Fibroblast of villous mesenchyme (primary cell): ENCODE results near the gene SCAP. TPM values are rescaled to one million over a fixed set of nuclear protein-coding genes. Genes with fewer than 3 reads are reported as not detected.

Experiments
- DNase-seq: peaks from one replicate; pipeline ENCODE4 v3.0.0-alpha.2; 2010; ENCODE audit warnings: low read depth
- H3K4me3 ChIP-seq: 2 replicates; pipeline ENCODE4 v1.5.1; 2011; ENCODE audit warnings: low read depth, mild to moderate bottlenecking, low read length
- total RNA-seq: library from RNA; depleted of rRNA; stranded (reverse); fragments of >200 nt; gene quantifications from 2 replicates; pipeline ENCODE4 v1.2.3, GENCODE V29; 2012
- TF ChIP-seq, protein P1 (sequence below): IDR thresholded peaks from 2 replicates; pipeline ENCODE4 v1.5.1; 2012; ENCODE audit warnings: low read depth, mild to moderate bottlenecking, low read length; ENCODE audit not compliant: insufficient read depth

Gene SCAP
- total RNA-seq, 1 donor = 66.5 TPM

DNA sequence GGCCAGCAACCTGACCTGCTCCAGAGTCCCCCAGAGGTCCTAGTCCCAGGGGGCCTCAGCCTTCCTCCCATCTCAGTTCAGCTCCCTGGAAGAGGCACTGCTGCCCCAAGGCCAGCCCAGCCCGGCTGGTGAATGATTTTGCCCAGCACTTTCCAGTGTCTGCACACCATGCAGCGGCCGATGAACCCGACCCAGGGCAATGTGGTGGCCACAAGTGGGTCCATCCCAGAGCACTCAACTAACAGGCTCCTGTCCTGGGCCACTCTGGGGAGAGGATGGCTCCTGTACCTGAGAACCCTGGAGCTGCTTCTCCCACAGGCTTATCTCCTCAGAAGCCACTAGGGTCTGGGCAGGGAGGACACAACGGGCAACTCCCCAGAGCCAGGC lies 55.7 kb downstream of the SCAP start:
- no peak overlapping the region for H3K4me3 ChIP-seq
- no peak for DNase-seq
- TF ChIP-seq, protein P1, sequence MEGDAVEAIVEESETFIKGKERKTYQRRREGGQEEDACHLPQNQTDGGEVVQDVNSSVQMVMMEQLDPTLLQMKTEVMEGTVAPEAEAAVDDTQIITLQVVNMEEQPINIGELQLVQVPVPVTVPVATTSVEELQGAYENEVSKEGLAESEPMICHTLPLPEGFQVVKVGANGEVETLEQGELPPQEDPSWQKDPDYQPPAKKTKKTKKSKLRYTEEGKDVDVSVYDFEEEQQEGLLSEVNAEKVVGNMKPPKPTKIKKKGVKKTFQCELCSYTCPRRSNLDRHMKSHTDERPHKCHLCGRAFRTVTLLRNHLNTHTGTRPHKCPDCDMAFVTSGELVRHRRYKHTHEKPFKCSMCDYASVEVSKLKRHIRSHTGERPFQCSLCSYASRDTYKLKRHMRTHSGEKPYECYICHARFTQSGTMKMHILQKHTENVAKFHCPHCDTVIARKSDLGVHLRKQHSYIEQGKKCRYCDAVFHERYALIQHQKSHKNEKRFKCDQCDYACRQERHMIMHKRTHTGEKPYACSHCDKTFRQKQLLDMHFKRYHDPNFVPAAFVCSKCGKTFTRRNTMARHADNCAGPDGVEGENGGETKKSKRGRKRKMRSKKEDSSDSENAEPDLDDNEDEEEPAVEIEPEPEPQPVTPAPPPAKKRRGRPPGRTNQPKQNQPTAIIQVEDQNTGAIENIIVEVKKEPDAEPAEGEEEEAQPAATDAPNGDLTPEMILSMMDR = no peak

DNA sequence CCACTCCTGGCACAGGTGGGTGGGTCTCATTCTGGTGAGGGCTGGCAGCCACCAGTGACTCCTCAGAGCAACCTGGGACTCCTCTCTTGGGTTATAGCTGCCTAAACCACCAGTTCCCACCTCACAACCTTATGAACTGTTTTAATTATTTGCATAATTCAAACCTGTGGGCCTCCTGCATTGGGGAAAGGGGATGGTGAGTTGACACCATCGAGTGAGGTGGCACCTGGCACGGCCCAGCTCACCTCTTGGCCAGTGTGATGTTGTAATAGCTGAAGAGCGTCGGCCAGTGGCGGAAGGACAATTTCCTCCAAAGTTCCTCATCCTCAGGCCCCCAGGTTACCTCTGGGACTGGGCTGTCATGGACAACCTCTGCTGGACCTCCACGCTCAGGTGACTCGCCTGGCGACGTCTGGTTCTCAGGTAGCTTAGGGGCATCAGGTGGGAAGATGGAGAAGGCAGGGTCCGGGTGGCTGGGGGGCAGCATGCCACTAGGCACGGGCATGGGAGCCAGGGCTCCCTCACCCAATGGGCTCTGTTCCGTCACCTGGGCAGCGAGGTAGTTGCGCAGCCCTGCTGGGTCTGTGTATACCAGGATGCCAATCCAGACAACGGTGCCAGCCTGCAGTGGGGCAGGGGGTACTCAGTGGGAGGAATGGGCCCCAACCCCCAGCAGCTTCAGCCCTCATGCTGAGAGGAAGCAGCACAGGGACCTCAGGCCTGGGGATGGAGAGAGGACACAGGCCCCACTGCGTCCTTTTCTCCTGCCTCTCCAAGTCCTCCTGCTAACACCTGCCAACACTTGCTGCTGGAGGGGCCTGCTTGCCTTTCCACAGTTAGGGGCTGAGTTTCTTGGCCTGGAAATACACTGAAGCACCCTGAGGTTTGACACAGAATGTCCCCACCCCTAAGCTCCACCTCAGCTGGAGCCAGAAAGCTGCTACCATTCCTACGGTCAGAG lies 56.4 kb downstream of the SCAP start:
- DNase-seq = no peak
- TF ChIP-seq, protein P1 = no peak
- H3K4me3 ChIP-seq = no peak overlapping the region

DNA sequence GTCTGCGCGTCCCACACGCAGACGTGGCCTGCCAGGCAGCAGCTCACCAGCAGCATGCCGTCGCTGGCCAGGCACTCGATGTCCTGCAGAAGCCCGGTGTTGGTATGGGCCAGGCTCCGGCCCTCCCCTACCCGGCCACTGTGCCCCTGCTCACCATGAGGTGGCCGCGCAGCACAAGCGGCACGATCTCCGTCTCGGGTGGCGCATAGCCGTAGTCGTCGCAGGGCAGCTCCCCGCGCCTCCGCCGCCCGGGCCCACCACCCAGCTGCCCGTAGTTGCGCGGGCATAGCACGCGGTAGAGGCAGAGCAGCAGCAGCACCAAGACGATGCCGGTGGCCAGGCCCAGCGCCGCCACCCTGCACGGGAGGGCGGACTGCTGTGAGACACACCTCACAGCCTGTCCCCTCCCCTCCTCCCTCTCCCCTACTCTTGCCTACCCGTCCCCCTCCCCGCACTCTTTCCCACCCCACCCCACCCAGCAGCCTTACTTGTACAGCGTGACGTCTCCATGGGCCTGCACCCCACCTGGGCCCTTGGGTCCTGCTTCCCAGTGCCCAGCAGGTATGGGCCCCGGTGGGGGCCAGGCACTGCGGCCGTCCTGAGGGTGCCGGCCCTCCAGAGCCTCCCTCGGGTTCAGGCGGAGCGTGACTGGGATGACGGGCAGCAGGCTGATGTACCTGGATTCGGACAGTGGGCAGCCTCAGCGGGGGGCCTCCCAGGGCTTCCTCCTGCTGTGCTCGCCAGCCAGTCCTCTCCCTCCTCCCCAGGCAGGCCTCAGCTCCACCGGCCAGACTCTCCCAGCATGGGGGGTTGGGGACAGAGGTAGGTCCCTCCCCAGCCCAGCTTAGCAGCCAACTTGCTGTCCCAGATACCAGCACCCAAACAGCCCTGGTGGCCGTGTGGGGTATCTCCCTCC lies 57.3 kb downstream of the SCAP start:
- H3K4me3 ChIP-seq = no peak overlapping the region
- no peak for DNase-seq
- TF ChIP-seq, protein P1 = no peak

DNA sequence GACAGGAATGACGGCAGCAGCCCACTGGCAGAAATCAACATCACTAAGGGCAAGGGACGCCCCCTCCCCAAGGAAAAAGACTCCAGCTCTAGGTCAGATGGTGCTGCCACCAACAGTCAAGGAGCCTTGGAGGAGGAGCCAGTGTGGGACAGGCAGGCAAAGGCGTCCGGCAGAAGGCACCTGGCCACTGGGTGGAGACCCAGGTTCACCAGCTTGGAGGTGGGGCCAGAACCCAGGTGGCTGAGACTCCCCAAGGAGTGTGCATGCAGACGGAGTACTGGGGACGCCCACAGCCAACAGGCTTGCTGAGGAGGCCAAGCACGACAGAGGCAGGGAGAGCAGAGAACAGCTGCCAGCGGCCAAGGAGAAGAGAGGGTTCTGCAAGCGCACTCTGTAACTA lies 59.7 kb downstream of the SCAP start:
- DNase-seq = no peak
- H3K4me3 ChIP-seq = no peak overlapping the region
- TF ChIP-seq, protein P1 = no peak

DNA sequence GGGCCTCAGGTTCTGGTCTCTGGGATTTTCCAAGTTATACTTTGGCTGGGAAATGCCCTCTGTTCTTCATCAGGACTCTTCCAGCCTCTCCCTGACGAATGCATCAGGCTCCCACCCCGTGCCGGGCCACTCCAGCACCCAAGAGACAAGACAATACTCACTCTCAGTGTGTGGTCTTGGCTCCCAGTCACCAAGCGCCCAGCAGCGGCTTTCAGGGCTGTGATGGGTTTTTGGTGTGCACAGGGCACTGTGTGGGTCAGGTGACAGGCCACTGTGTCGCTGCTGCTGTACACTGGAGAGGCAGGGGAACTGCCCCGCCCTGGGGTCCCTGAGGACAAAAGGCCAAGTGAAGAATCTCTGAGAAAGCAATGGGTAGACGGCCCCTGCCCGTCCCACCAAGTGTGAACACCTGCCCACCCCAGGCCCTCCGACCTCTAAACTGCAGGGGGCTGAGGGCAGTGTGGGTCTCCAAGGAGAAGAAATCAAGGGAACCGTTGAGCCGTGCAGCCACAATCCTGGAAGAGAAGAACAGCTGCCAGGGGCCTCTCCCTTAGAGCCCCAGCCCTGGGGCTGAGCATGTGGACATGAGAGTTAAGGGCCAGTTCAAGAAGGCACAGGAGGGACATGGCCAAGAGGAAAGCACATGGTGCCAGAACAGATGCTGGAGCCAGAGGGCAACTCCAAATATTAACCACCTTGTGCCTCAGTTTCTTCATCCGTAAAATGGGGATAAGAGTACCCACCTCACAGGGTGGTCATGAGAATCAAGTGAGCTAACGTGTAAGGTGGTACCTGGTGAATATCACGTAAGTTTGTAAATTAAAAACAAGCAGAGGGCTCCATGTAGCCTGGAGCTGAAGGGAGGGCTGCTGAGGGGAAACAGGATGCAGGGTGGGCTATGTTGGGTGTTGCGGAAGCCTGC lies 60.8 kb downstream of the SCAP start:
- no peak for DNase-seq
- no peak overlapping the region for H3K4me3 ChIP-seq
- TF ChIP-seq, protein P1 = no peak

DNA sequence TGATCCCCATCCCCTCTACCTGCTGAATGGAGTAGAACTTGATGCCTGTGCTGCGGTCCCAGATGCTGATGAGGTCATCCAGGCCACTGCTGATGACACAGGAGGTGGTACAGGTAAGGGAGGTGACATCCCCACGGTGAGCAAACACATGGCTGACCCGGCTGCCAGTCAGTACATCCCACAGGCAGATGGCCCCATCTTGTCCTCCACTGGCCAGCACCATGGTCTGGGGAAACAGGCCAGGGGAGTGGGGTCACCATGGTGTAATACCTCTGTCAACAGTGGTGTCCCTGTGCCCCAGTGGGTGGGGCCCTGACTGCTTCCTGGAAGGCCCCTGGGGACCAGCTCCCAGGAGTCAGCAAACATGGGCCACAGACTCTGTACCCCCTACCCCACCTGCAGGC lies 61.6 kb downstream of the SCAP start:
- H3K4me3 ChIP-seq = no peak overlapping the region
- TF ChIP-seq, protein P1 = no peak
- DNase-seq = no peak
